Measurements from ENCODE around the gene PRR23E.

The PRR23E gene

DNA sequence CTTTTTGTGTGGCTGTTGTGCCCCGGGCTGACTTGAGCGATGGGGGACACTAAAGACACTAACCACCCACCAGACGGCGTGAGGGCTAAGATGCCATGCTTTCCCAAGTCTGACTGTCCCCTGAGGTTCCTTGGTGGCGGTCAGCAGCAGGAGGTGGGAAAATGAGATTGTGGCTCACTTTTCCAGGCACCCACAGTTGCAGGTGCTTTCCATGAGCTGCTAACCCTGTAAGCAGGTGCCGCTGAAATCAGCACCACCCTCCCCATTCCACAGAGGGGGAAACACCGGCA, 17.7 kb downstream of the PRR23E start:
- TF ChIP-seq, protein P1, sequence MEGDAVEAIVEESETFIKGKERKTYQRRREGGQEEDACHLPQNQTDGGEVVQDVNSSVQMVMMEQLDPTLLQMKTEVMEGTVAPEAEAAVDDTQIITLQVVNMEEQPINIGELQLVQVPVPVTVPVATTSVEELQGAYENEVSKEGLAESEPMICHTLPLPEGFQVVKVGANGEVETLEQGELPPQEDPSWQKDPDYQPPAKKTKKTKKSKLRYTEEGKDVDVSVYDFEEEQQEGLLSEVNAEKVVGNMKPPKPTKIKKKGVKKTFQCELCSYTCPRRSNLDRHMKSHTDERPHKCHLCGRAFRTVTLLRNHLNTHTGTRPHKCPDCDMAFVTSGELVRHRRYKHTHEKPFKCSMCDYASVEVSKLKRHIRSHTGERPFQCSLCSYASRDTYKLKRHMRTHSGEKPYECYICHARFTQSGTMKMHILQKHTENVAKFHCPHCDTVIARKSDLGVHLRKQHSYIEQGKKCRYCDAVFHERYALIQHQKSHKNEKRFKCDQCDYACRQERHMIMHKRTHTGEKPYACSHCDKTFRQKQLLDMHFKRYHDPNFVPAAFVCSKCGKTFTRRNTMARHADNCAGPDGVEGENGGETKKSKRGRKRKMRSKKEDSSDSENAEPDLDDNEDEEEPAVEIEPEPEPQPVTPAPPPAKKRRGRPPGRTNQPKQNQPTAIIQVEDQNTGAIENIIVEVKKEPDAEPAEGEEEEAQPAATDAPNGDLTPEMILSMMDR (IDR thresholded peaks at IDR 0.05; ENCODE audit: low read depth, low read length, missing control alignments): no peak
- in situ Hi-C loops (cut with HindIII; ENCODE audit: low sequenced_read_pairs): no loop called here
- H3K4me3 ChIP-seq (ENCODE audit: low read depth, low read length): no peak overlapping the region
- DNase-seq (ENCODE audit: low read depth): no peak

DNA sequence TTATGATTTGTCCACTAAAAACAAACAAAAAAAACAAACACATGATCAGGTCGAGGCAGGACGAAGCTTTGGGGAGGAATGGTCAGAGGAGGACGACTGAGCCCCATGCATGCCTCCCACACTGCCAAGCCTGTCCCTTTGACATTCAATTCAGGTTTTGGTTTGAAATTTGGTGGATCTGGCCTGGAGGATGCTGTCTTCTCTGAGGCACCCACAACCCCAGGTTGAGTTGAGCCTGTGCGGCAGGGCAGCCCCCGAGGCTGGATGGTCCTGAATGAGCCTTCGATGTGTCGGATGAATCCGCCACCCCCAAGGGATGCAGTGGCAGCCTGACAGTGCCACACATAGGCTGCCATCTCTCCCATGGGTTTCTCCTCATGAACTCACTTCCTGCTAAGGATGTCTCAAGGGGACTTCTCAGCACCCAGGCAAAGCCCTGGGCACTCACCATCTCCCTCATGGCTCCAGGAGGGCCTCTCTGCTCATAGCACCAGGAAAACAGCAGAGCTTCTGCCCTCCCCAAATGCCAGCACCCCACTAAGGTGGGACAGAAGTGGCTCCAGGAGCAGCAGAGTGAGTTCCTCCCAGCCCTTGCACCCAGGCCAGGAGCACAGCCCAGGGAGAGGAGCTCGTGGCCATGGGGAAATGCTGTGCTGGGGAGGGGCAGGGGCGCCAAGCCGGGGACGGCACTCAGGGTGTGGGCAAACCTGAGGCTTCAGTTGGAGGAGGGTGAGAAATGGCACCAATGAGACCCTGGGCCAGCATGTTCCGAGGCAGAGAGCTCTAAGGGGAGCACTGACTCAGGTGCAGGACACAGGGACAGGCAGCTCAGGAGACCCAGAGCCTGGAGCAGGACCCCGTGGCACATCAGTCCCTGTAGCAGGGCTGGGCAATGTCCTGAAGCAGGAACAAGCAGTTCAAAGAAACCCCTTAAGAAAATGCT, 18.5 kb downstream of the PRR23E start:
- no peak overlapping the region for H3K4me3 ChIP-seq (ENCODE audit: low read depth, low read length)
- in situ Hi-C loops (cut with HindIII; ENCODE audit: low sequenced_read_pairs): no loop called here

DNA sequence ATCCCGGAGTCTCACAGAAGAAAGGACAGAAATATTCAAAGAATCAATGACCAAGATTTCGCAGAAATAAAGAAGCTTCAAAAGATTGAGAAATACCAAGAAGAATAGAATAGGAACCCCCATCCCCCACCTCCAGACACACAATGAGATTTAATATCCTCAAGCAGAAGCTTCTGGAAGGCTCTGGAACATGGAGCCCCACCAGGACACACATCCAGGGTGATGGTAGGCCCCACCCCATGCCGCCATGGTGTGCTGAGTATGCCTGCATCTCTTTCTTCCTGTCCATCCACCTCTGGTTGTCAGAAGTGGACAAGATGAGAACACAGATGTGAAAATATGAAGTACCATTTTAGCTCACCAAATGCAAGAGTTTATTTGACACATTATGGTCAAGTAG, 19.3 kb downstream of the PRR23E start:
- H3K4me3 ChIP-seq (ENCODE audit: low read depth, low read length): no peak overlapping the region
- no peak for DNase-seq (ENCODE audit: low read depth)
- TF ChIP-seq, protein P1 (IDR thresholded peaks at IDR 0.05; ENCODE audit: low read depth, low read length, missing control alignments): no peak
- in situ Hi-C loops (cut with HindIII; ENCODE audit: low sequenced_read_pairs): no loop called here

More for the DNA sequence above, 18.5 kb downstream of the PRR23E start:
- DNase-seq (ENCODE audit: low read depth): no peak
- TF ChIP-seq, protein P1 (IDR thresholded peaks at IDR 0.05; ENCODE audit: low read depth, low read length, missing control alignments): no peak

DNA sequence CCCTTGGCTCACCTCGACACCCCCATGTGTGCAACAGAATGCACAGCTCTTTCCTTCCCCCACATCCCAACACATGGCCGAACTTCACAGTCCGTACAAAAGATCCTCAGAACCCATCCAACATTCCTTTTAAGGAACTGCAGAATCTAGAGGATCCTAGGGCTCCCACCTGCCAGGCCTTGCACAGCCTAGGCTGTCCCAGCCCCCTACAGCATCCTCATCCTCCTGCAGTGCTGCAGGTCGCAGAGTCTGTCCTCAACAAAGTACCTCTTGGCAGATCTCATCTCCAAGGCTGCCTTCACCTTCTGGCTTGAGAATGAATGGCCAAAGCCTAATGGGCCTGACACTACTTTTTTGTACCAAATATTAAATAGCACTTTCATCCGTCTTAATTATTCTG, 19.8 kb downstream of the PRR23E start:
- TF ChIP-seq, protein P1 (IDR thresholded peaks at IDR 0.05; ENCODE audit: low read depth, low read length, missing control alignments): no peak
- in situ Hi-C loops (cut with HindIII; ENCODE audit: low sequenced_read_pairs): no loop called here
- H3K4me3 ChIP-seq (ENCODE audit: low read depth, low read length): no peak overlapping the region
- no peak for DNase-seq (ENCODE audit: low read depth)

DNA sequence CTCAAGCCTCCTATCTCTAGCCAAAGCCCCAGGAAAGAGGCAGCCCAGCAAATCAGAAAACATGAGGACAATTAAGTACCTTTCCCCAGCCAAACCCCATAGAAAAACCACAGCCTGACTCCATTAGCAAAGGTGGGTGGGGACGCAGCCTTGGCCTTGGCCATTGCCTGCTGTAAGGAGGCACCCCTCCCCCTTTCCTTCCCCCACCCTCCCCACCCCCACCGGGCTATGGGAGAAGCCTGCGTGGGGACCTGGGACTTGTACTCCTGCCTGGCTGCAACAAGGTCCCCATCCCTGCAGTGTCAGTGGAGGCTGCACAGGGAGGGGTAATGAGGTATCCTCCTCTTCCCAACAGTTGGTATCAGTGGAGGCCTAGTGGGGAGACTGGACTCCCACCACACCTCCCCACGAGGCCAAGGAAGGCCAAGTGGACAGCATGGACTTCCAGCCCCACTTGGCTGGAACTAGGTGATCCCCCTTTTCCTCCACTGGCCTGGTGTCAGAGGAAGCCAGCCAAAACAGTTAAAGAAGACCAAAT, 20.5 kb downstream of the PRR23E start:
- no peak overlapping the region for H3K4me3 ChIP-seq (ENCODE audit: low read depth, low read length)
- TF ChIP-seq, protein P1 (IDR thresholded peaks at IDR 0.05; ENCODE audit: low read depth, low read length, missing control alignments): no peak
- in situ Hi-C loops (cut with HindIII; ENCODE audit: low sequenced_read_pairs): no loop called here
- no peak for DNase-seq (ENCODE audit: low read depth)

DNA sequence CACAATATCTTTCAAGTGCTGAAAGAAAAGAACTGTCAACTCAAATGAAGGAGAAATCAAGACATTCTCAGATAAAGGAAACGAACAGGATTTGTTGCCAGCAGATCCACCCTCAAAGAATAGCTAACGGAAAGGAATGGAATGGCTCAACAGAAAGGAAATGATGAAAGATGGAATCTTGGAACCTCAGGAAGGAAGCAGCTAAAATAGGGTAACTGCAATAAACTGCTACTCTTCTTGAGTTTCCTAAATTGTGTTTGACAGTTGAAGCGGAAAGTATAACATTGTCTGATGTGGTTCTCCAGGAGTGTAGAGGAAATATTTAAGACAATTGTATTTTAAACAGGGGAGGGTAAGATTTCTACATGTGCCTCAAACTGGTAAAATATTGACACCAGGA, 22.0 kb downstream of the PRR23E start:
- no peak for DNase-seq (ENCODE audit: low read depth)
- TF ChIP-seq, protein P1 (IDR thresholded peaks at IDR 0.05; ENCODE audit: low read depth, low read length, missing control alignments): no peak
- H3K4me3 ChIP-seq (ENCODE audit: low read depth, low read length): no peak overlapping the region
- in situ Hi-C loops (cut with HindIII; ENCODE audit: low sequenced_read_pairs): no loop called here
